Liver (tissue), 9 donors: ENCODE measurements around the gene SCUBE3. TPM values are rescaled to one million over a fixed set of nuclear protein-coding genes. Genes with fewer than 3 reads are reported as not detected.

ENCODE experiments used
- DNase-seq: peaks from one replicate; pipeline ENCODE4 v3.0.0-alpha.2; 2017; ENCODE audit warnings: low spot score
- H3K27ac ChIP-seq, 2 donors: one replicate each; pipeline ENCODE4 v1.7.0; 2013; ENCODE audit warnings: inconsistent platforms in 2 of 2, low read length in 2 of 2, control low read depth in 1 of 2, low read depth in 1 of 2, mild to moderate bottlenecking in 1 of 2
- H3K27me3 ChIP-seq, 4 donors: one replicate each; pipeline versions ENCODE4 v1.6.1 to v1.7.0; 2013; ENCODE audit warnings: low read length in 3 of 4, inconsistent platforms in 1 of 4, mild to moderate bottlenecking in 1 of 4, moderate library complexity in 1 of 4; ENCODE audit not compliant: control insufficient read depth in 4 of 4, insufficient read depth in 4 of 4
- H3K36me3 ChIP-seq, 4 donors: one replicate each; pipeline versions ENCODE4 v1.6.1 to v1.7.0; 2013; ENCODE audit warnings: low read length in 3 of 4, mild to moderate bottlenecking in 3 of 4, low read depth in 1 of 4, moderate library complexity in 1 of 4; ENCODE audit not compliant: control insufficient read depth in 4 of 4, insufficient read depth in 3 of 4
- H3K4me1 ChIP-seq, 4 donors: one replicate each; pipeline versions ENCODE4 v1.6.1 to v1.7.0; 2013; ENCODE audit warnings: low read length in 3 of 4, mild to moderate bottlenecking in 3 of 4, moderate library complexity in 1 of 4; ENCODE audit not compliant: control insufficient read depth in 4 of 4, insufficient read depth in 4 of 4
- H3K4me3 ChIP-seq, 3 donors: one replicate each; pipeline versions ENCODE4 v1.6.1 to v1.7.0; 2013; ENCODE audit warnings: low read length in 3 of 3, control low read depth in 1 of 3, low read depth in 1 of 3, mild to moderate bottlenecking in 1 of 3
- H3K9ac ChIP-seq, 2 donors: one replicate each; pipeline ENCODE4 v1.7.0; 2013; ENCODE audit warnings: low read length in 2 of 2, mild to moderate bottlenecking in 2 of 2, moderate library complexity in 2 of 2, control low read depth in 1 of 2, low read depth in 1 of 2
- H3K9me3 ChIP-seq, 4 donors: one replicate each; pipeline versions ENCODE4 v1.6.1 to v1.7.0; 2013; ENCODE audit warnings: low read length in 3 of 4; ENCODE audit not compliant: control insufficient read depth in 4 of 4
- ATF3 ChIP-seq: IDR thresholded peaks from 2 replicates; pipeline ENCODE4 v1.6.1; 2016; ENCODE audit warnings: antibody characterized with exemption
- EGR1 ChIP-seq, 2 donors: IDR thresholded peaks; 2 replicates each; pipeline ENCODE4 v1.6.1; 2016 to 2018; ENCODE audit warnings: antibody characterized with exemption in 2 of 2, low read depth in 2 of 2
- FOXA1 ChIP-seq: IDR thresholded peaks from 2 replicates; pipeline ENCODE4 v1.6.1; 2016; ENCODE audit warnings: antibody characterized with exemption
- FOXA2 ChIP-seq: IDR thresholded peaks from 2 replicates; pipeline ENCODE4 v1.6.1; 2016; ENCODE audit warnings: antibody characterized with exemption
- GABPA ChIP-seq, 2 donors: IDR thresholded peaks in 1 of 2; conservative IDR thresholded peaks in 1 of 2; 2 replicates each; pipeline ENCODE4 v1.6.1; 2016; ENCODE audit warnings: antibody characterized with exemption in 2 of 2, mild to moderate bottlenecking in 1 of 2, moderate library complexity in 1 of 2
- HNF4G ChIP-seq: IDR thresholded peaks from 2 replicates; pipeline ENCODE4 v1.6.1; 2016; ENCODE audit warnings: antibody characterized with exemption
- JUND ChIP-seq, 2 donors: IDR thresholded peaks; 2 replicates each; pipeline ENCODE4 v1.6.1; 2016; ENCODE audit warnings: antibody characterized with exemption in 2 of 2
- MAX ChIP-seq: IDR thresholded peaks from 2 replicates; pipeline ENCODE4 v1.6.1; 2016; ENCODE audit warnings: antibody characterized with exemption
- NR2F2 ChIP-seq: IDR thresholded peaks from 2 replicates; pipeline ENCODE4 v1.6.1; 2016; ENCODE audit warnings: antibody characterized with exemption
- RAD21 ChIP-seq, 2 donors: IDR thresholded peaks; 2 replicates each; pipeline ENCODE4 v1.6.1; 2016; ENCODE audit warnings: antibody characterized with exemption in 2 of 2, mild to moderate bottlenecking in 2 of 2
- REST ChIP-seq: IDR thresholded peaks from 2 replicates; pipeline ENCODE4 v1.6.1; 2016; ENCODE audit warnings: antibody characterized with exemption, mild to moderate bottlenecking
- RXRA ChIP-seq, 2 donors: IDR thresholded peaks; 2 replicates each; pipeline ENCODE4 v1.6.1; 2017 to 2018; ENCODE audit warnings: antibody characterized with exemption in 2 of 2, mild to moderate bottlenecking in 1 of 2
- SP1 ChIP-seq: IDR thresholded peaks from 2 replicates; pipeline ENCODE4 v1.6.1; 2018; ENCODE audit warnings: antibody characterized with exemption, mild to moderate bottlenecking
- TAF1 ChIP-seq: conservative IDR thresholded peaks from 2 replicates; pipeline ENCODE4 v1.6.1; 2016; ENCODE audit warnings: antibody characterized with exemption, mild to moderate bottlenecking
- YY1 ChIP-seq: IDR thresholded peaks from 2 replicates; pipeline ENCODE4 v1.6.1; 2016; ENCODE audit warnings: antibody characterized with exemption, mild to moderate bottlenecking
- WGBS: extraction: QIAGEN DNeasy Blood & Tissue Kit; methylation state at CpG from one replicate; pipeline ENCODE4 v1.1.7; 2013; 5-methylcytosine and 5-hydroxymethylcytosine counted together
- polyA plus RNA-seq, 2 donors: library from polyadenylated mRNA; stranded (reverse) in 1 of 2; unstranded in 1 of 2; fragments of 200-250 nt in 1 of 2; fragments of >200 nt in 1 of 2; fragmentation: Nextera tagmentation in 1 of 2; extraction: Ambion mirVana in 1 of 2; gene quantifications; one replicate each; pipeline versions ENCODE4 v1.2.1 to v1.2.3, GENCODE V29; 2013 to 2015
- total RNA-seq, 2 donors: library from RNA; depleted of rRNA; stranded (reverse); fragments of >200 nt; gene quantifications; one replicate each; pipeline ENCODE4 v1.2.3, GENCODE V29; 2014
- TF ChIP-seq, protein P1 (sequence below): fragments of 150-350 bp; IDR thresholded peaks from 2 replicates; pipeline ENCODE4 v1.5.1; 2017; ENCODE audit warnings: improper control_type of control experiment, low read depth, low read length; ENCODE audit not compliant: missing input control
- TF ChIP-seq, protein P2 (sequence below): IDR thresholded peaks from 2 replicates; pipeline ENCODE4 v1.6.1; 2016; ENCODE audit warnings: antibody characterized with exemption
- donor health status: healthy.
- donor health status: healthy.
- donor health status: healthy.
- donor health status: healthy.
- donor health status: healthy.

The SCUBE3 gene
- total and polyA plus RNA-seq, 4 donors: 0.03 to 0.09 (median 0.07) TPM

DNA sequence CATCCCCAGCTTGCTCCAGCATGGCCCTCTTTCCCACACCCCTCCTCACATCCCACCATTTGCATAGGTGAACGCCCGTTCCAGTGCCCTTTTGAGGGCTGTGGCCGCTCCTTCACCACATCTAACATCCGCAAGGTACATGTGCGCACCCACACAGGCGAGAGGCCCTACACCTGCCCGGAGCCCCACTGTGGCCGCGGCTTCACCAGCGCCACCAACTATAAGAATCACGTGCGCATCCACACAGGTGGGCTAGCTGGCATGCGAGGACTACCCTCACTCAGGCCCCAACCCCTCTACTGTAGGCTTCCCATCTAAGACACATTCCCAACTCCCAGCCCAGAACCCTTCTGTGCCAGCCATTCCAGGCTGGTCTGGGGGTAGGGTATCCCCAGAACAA, 77.7 kb downstream of the SCUBE3 start (continued):
- TF ChIP-seq, protein P1, sequence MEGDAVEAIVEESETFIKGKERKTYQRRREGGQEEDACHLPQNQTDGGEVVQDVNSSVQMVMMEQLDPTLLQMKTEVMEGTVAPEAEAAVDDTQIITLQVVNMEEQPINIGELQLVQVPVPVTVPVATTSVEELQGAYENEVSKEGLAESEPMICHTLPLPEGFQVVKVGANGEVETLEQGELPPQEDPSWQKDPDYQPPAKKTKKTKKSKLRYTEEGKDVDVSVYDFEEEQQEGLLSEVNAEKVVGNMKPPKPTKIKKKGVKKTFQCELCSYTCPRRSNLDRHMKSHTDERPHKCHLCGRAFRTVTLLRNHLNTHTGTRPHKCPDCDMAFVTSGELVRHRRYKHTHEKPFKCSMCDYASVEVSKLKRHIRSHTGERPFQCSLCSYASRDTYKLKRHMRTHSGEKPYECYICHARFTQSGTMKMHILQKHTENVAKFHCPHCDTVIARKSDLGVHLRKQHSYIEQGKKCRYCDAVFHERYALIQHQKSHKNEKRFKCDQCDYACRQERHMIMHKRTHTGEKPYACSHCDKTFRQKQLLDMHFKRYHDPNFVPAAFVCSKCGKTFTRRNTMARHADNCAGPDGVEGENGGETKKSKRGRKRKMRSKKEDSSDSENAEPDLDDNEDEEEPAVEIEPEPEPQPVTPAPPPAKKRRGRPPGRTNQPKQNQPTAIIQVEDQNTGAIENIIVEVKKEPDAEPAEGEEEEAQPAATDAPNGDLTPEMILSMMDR: no peak
- TF ChIP-seq GABPA (IDR thresholded peaks at IDR 0.05 in 1 of 2, conservative IDR thresholded peaks at IDR 0.05 in 1 of 2) (no peak), RXRA (IDR thresholded peaks at IDR 0.05) (no peak), FOXA1 (no peak), EGR1 (IDR thresholded peaks at IDR 0.05; ENCODE audit: low read depth in 2 of 2) (no peak), YY1 (no peak)

GRCh38 chr6:35292494-35292893, 78.7 kb downstream of the SCUBE3 start:
- Histone ChIP-seq H3K9me3 (no peaks in the 10 kb centered on the region), H3K4me3 (no peak overlapping the region), H3K27me3 (no peaks in the 10 kb centered on the region), H3K27ac (no peak overlapping the region), H3K9ac (no peak overlapping the region), H3K4me1 (no peaks in the 10 kb centered on the region), H3K36me3 (peaks cover 9 to 71% (median 40%) of the 10 kb centered on the region in 4 donors)
- WGBS: 78% methylated on average over 15 of the region's 15 CpGs
- DNase-seq: no peak
- TF ChIP-seq, protein P1: no peak

GRCh38 chr6:35293681-35294080, 79.9 kb downstream of the SCUBE3 start:
- Histone ChIP-seq H3K27me3 (no peaks in the 10 kb centered on the region), H3K36me3 (peaks cover 3 to 62% (median 32%) of the 10 kb centered on the region in 4 donors), H3K4me3 (no peak overlapping the region), H3K27ac (no peak overlapping the region), H3K9ac (no peak overlapping the region), H3K9me3 (no peaks in the 10 kb centered on the region), H3K4me1 (no peaks in the 10 kb centered on the region)
- no peak for TF ChIP-seq MAX
- TF ChIP-seq HNF4G: no peak
- TF ChIP-seq RAD21 (IDR thresholded peaks at IDR 0.05): no peak
- no peak for TF ChIP-seq GABPA (IDR thresholded peaks at IDR 0.05 in 1 of 2, conservative IDR thresholded peaks at IDR 0.05 in 1 of 2)
- TF ChIP-seq FOXA2: no peak
- no peak for TF ChIP-seq FOXA1
- no peak for TF ChIP-seq REST
- no peak for TF ChIP-seq NR2F2
- TF ChIP-seq, protein P2, sequence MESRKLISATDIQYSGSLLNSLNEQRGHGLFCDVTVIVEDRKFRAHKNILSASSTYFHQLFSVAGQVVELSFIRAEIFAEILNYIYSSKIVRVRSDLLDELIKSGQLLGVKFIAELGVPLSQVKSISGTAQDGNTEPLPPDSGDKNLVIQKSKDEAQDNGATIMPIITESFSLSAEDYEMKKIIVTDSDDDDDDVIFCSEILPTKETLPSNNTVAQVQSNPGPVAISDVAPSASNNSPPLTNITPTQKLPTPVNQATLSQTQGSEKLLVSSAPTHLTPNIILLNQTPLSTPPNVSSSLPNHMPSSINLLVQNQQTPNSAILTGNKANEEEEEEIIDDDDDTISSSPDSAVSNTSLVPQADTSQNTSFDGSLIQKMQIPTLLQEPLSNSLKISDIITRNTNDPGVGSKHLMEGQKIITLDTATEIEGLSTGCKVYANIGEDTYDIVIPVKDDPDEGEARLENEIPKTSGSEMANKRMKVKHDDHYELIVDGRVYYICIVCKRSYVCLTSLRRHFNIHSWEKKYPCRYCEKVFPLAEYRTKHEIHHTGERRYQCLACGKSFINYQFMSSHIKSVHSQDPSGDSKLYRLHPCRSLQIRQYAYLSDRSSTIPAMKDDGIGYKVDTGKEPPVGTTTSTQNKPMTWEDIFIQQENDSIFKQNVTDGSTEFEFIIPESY: no peak
- TF ChIP-seq RXRA (IDR thresholded peaks at IDR 0.05): no peak
- TF ChIP-seq, protein P1: no peak
- TF ChIP-seq JUND (IDR thresholded peaks at IDR 0.05): no peak
- no peak for TF ChIP-seq TAF1
- TF ChIP-seq YY1: no peak
- no peak for TF ChIP-seq ATF3
- no peak for TF ChIP-seq SP1
- DNase-seq: no peak
- 93% methylated on average over 9 of the region's 9 CpGs for WGBS
